Astrocyte of the cerebellum (primary cell): ENCODE measurements around the gene NKD2.
A peak's percentile ranks its signal among the peaks of the same experiment; 100 is the strongest.

Source experiments
- DNase-seq: peaks from one replicate; pipeline ENCODE4 v3.0.0-alpha.2; 2011; ENCODE audit warnings: low read depth
- H3K4me3 ChIP-seq: 2 replicates; pipeline ENCODE4 v1.5.1; 2011; ENCODE audit warnings: mild to moderate bottlenecking, low read depth, low read length, moderate library complexity
- in situ Hi-C: cut with HindIII; loops from 2 replicates; pipeline ENCODE4 v1.10.0; 2017; ENCODE audit warnings: low sequenced_read_pairs
- TF ChIP-seq, protein P1 (sequence below): IDR thresholded peaks from 2 replicates; pipeline ENCODE4 v1.5.1; 2012; ENCODE audit warnings: low read length, low read depth, moderate library complexity, mild to moderate bottlenecking; ENCODE audit errors: missing control alignments

NKD2 gene, protein sequence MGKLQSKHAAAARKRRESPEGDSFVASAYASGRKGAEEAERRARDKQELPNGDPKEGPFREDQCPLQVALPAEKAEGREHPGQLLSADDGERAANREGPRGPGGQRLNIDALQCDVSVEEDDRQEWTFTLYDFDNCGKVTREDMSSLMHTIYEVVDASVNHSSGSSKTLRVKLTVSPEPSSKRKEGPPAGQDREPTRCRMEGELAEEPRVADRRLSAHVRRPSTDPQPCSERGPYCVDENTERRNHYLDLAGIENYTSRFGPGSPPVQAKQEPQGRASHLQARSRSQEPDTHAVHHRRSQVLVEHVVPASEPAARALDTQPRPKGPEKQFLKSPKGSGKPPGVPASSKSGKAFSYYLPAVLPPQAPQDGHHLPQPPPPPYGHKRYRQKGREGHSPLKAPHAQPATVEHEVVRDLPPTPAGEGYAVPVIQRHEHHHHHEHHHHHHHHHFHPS

DNA sequence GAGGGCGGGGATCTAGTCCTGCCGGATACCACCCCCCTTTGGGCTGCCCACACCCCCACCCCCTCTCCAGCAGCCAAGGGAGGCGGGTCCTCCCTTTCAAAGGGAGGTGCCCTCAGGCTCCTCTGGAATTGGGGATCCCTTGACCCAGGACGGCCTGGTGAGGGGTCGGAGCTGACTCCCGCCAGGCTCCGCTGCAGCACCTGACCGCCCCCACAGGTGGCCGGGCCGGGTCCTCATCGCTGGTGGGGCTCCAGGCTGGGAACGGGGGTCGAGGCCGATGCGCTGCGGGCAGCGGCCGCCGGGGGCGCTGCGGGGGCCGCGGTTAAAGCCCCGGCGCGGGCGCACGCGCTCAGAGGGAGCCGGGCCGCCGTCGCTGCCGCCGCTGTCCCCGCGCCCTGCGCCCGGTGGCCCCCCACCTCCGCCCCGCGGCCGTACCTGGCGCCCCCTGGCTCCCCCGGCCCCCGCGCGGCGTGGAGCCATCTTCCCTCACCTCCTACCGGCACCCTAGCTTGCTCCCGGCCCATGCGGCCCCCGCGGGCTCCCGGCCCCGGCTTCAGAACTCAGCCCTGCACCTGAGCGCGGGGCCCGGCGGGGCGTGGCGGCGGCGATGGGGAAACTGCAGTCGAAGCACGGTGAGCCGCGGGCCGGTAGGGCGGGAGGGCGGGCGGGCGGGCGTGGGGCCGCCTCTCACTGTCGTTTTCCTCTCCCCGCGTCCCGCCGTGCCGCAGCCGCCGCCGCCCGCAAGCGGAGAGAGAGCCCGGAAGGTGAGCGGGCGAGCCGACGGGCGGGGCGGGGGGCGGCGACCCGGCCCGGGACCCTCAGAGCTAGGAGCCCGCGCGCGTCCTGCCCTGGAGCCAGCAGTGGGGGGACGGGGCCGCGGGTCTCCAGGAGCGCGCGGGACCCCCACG lies at the start of gene NKD2:
Gene NKD2 (plus strand): TSS at position 352 of the 908 bp plus-strand sequence. CDS start 256 bp downstream, at position 608.
- DNase-seq = no peak
- TF ChIP-seq, protein P1, sequence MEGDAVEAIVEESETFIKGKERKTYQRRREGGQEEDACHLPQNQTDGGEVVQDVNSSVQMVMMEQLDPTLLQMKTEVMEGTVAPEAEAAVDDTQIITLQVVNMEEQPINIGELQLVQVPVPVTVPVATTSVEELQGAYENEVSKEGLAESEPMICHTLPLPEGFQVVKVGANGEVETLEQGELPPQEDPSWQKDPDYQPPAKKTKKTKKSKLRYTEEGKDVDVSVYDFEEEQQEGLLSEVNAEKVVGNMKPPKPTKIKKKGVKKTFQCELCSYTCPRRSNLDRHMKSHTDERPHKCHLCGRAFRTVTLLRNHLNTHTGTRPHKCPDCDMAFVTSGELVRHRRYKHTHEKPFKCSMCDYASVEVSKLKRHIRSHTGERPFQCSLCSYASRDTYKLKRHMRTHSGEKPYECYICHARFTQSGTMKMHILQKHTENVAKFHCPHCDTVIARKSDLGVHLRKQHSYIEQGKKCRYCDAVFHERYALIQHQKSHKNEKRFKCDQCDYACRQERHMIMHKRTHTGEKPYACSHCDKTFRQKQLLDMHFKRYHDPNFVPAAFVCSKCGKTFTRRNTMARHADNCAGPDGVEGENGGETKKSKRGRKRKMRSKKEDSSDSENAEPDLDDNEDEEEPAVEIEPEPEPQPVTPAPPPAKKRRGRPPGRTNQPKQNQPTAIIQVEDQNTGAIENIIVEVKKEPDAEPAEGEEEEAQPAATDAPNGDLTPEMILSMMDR = peak; percentile 49
- in situ Hi-C loops = no loop called here
- H3K4me3 ChIP-seq = peak within 1 kb of the TSS; percentile 28

DNA sequence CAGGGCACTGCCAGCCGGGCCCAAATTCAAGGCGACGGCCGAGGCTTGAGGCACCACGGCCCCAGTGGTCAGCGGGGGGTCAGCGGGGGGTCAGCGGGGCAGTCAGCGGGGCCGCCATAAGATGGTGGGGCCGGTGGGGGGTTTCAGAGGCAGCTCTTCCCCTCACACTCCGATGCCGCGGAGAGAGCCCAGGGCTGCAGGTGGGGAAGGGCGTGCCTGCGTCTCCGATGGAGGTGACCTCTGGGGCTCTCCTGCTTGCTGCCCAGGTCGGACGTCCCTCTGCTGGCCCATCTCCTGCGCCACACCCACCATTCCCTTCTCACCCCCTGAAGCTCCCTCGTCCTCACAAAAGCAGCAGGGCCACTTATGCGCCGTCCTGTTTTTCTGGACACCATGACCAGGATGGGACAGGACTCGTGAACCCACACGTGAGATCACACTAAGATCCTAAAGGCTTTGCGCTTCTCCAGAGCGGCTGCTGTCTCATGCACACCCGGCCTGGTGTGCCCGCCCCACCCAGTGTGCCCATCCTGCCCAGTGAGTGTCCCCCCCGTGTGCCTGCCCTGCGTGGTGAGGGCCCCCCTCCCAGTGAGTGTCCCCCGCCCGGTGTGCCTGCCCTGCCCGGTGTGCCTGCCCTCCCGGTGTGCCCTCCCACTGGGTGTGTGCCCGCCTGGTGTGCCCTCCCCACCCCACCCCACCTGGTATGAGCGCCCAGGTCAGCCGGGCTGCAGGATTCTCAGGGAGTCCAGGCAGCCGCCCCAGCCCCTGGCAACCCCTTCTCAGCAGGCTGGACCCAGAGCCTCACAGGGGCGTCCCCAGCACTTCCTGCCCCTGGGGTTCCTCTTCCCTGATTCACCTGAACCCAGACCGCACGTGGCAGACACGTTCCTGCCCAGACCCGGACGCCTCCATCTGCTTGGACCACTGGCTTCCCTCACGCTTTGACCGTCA lies 48.7 kb upstream of the NKD2 start:
- TF ChIP-seq, protein P1 = no peak
- in situ Hi-C loops = no loop called here

DNA sequence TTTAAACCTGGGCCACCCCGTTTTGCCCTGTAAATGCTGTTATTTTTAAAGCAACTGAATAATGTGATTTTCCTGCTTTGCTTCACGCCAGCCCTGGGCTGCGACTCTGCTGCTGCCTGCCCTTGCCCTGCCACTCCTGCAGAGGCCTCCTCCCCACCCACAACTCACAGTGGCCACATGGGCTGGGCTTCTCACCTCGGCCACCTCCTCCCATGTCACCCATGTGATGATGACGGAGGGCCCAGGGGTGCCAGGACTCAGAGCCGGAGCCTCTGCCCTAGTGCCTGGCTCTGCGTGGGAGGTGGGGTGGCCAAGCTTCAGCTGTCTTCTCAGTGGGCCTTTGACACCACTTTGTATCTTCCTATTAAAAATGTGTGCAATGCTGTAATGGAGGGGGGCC lies 48.1 kb upstream of the NKD2 start:
- in situ Hi-C loops = no loop called here
- no peak for DNase-seq
- TF ChIP-seq, protein P1 = no peak
- H3K4me3 ChIP-seq = no peak overlapping the region

More for the DNA sequence above, 48.7 kb upstream of the NKD2 start:
- no peak for DNase-seq
- H3K4me3 ChIP-seq = no peak overlapping the region

DNA sequence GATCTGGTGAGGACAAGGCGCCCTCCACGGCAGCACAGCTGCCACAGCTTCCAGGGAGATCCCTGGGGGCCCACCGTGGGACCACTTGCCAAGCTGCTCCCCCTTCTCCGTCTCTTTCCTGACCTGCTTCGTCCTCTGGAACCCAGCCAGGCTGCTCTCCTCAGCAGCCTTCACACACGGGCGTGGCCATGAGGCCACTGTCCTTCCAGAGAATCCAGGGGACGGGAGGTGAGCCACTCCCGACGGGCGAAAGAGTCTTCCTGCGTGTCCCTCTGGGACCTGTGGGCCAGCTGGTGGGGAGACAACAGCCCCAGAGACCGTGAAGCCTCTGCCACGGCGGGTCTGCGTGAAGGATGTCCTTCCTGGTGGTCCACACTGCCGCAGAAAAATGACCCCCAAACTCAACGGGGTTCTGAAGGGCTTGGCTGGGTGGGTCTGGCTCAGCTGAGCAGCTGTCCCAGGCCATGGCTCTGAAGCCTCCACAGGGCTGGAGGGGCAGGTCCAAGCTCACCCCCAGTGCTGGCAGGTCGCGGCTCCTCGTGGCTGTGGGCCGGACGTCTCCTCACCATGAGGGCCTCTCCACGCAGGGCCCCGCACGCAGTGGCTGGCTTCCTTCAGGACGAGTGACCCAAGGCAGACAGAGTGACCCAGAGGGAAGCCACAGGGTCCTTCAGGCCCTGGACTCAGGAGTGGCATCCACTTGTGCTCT lies 47.4 kb upstream of the NKD2 start:
- DNase-seq = no peak
- H3K4me3 ChIP-seq = no peak overlapping the region
- in situ Hi-C loops = no loop called here
- TF ChIP-seq, protein P1 = no peak

DNA sequence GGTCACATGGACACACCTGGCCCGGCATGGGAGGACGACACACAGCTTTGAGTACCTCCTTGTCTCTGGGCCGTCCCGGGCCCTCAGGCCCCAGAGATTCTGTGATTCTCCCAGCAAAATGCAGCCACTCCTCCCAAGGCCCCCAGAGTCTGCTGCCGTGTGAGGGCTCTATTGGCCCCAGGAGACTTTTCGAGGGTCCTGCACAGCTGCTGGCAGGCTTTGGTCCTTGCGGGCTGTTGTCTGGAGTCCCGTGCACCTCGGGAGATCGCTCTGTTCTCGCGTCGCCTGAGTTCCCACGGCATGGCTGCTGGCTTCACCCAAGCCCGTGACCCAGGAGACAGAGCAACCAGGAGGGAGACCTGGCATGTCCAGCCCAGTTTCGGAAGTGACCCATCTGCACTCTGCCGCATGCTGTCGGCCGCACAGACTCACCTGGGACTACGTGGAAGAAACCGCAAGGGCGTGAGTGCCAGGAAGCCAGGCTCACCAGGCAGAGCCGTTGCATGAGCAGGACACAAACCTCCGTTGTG lies 46.8 kb upstream of the NKD2 start:
- H3K4me3 ChIP-seq = no peak overlapping the region
- in situ Hi-C loops = no loop called here
- TF ChIP-seq, protein P1 = no peak
- no peak for DNase-seq
